Spleen (tissue), 11 donors: ENCODE measurements around the gene STX8. TPM values are rescaled to one million over a fixed set of nuclear protein-coding genes. Genes with fewer than 3 reads are reported as not detected.

Experiments
- DNase-seq: peaks from one replicate; pipeline ENCODE4 v3.0.0-alpha.2; 2020
- H3K27ac ChIP-seq, 8 donors: fragments of 200-600 bp; sonication (generic) in 7 of 8; 1 replicate in 4 of 8; 2 replicates in 4 of 8; pipeline versions ENCODE4 v1.5.0 to v1.8.0; 2016 to 2021; ENCODE audit warnings: inconsistent platforms in 4 of 8, mild to moderate bottlenecking in 4 of 8, moderate library complexity in 1 of 8
- H3K27me3 ChIP-seq, 7 donors: fragments of 200-600 bp; sonication (generic) in 6 of 7; replicated peaks in 1 of 7; 1 replicate in 4 of 7; 2 replicates in 3 of 7; pipeline versions ENCODE4 v1.5.0 to v1.8.0; 2016 to 2021; ENCODE audit warnings: inconsistent platforms in 3 of 7, mild to moderate bottlenecking in 1 of 7
- H3K36me3 ChIP-seq, 6 donors: fragments of 200-600 bp; sonication (generic) in 5 of 6; 1 replicate in 4 of 6; 2 replicates in 2 of 6; pipeline versions ENCODE4 v1.5.0 to v1.8.0; 2016 to 2021; ENCODE audit warnings: inconsistent platforms in 2 of 6
- H3K4me1 ChIP-seq, 6 donors: fragments of 200-600 bp; sonication (generic) in 5 of 6; 1 replicate in 3 of 6; 2 replicates in 3 of 6; pipeline versions ENCODE4 v1.5.0 to v1.8.0; 2016 to 2021; ENCODE audit warnings: inconsistent platforms in 3 of 6
- H3K4me3 ChIP-seq, 8 donors: fragments of 200-600 bp; sonication (generic) in 7 of 8; 1 replicate in 4 of 8; 2 replicates in 4 of 8; pipeline versions ENCODE4 v1.5.0 to v1.8.0; 2016 to 2021; ENCODE audit warnings: inconsistent platforms in 4 of 8, mild to moderate bottlenecking in 4 of 8, moderate library complexity in 2 of 8
- H3K9me3 ChIP-seq, 8 donors: fragments of 200-600 bp; sonication (generic) in 7 of 8; 1 replicate in 4 of 8; 2 replicates in 4 of 8; pipeline versions ENCODE4 v1.5.0 to v1.8.0; 2016 to 2021; ENCODE audit warnings: inconsistent platforms in 4 of 8
- CTCF ChIP-seq, 11 experiments: fragments of 200-600 bp in 7 of 11; fragments of 450-650 bp in 4 of 11; sonication (generic) in 4 of 11; IDR thresholded peaks in 8 of 11; conservative IDR thresholded peaks in 3 of 11; 1 replicate in 7 of 11; 2 replicates in 4 of 11; pipeline versions ENCODE4 v1.4.0 to v1.8.0; 2016 to 2021; ENCODE audit warnings: antibody characterized with exemption in 11 of 11, inconsistent platforms in 4 of 11, mild to moderate bottlenecking in 1 of 11
- POLR2A ChIP-seq, 3 donors: fragments of 450-650 bp; IDR thresholded peaks; one replicate each; pipeline ENCODE4 v1.5.1; 2017; ENCODE audit warnings: antibody characterized with exemption in 3 of 3, mild to moderate bottlenecking in 1 of 3
- POLR2AphosphoS5 ChIP-seq, 3 donors: sonication (generic); formaldehyde crosslinking; IDR thresholded peaks; one replicate each; pipeline ENCODE4 v1.5.1; 2017; ENCODE audit warnings: antibody characterized with exemption in 3 of 3
- WGBS, 5 donors: extraction: QIAGEN DNeasy Blood & Tissue Kit in 3 of 5; methylation state at CpG; one replicate each; pipeline versions ENCODE4 v1.1.5 to v1.1.7; 2013 to 2018; 5-methylcytosine and 5-hydroxymethylcytosine counted together
- intact Hi-C: fragments of 100-400 bp; cut with DNase I; formaldehyde crosslinking; loops from one replicate; pipeline ENCODE4 v1.15.0; 2023; ENCODE audit warnings: low total_unique reads
- polyA plus RNA-seq, 3 donors: library from polyadenylated mRNA; stranded (reverse); fragments of 200-250 nt; gene quantifications; one replicate each; pipeline ENCODE4 v1.2.1, GENCODE V29; 2013
- total RNA-seq, 7 donors: library from RNA; depleted of rRNA in 3 of 7; stranded (reverse); fragments of >200 nt in 3 of 7; fragmentation: NEBNext Ultra II Directional in 4 of 7; extraction: Animal tissue kit (Norgen Biotek cat#: 25700) in 4 of 7; gene quantifications; one replicate each; pipeline versions ENCODE4 v1.1.0 to v1.2.1, GENCODE V29; 2016 to 2021
- donor health status: healthy with polysubstance abuse.
- donor health status: DM: no; HTN: no; CAD: no; lungs with moderate emphysema.
- donor health status: DM: no; HTN: no; CAD: no.
- donor health status: Bipolar disorder and iron deficiency.
- donor health status: healthy.
- donor health status: DM: no; HTN: no; CAD: no.
- donor health status: DM: yes; HTN: yes; CAD: no.

STX8 gene
- total and polyA plus RNA-seq, 10 donors = 37.3 to 59.8 (median 48.9) TPM

- no peaks in the 10 kb centered on the region for H3K36me3 ChIP-seq
- TF ChIP-seq POLR2A (IDR thresholded peaks at IDR 0.05) (no peak), CTCF (IDR thresholded peaks at IDR 0.05 in 8 of 11, conservative IDR thresholded peaks at IDR 0.05 in 3 of 11) (no peak), POLR2AphosphoS5 (IDR thresholded peaks at IDR 0.05) (no peak)
- intact Hi-C loops = no loop called here
- H3K27ac ChIP-seq = no peak overlapping the region
- DNase-seq = peak; percentile 53
- no peaks in the 10 kb centered on the region for H3K9me3 ChIP-seq
- no peak overlapping the region for H3K4me3 ChIP-seq
- H3K27me3 ChIP-seq = peaks cover 0 to 13% (median 0%) of the 10 kb centered on the region in 7 donors
- H3K4me1 ChIP-seq = peaks cover 0 to 25% (median 5%) of the 10 kb centered on the region in 6 donors
- WGBS, 5 donors = 82 to 93% (median 91%) methylated on average over 14 of the region's 14 CpGs
Observed at GRCh38 chr17:9205520-9206409, 369.9 kb downstream of the STX8 start.

GRCh38 chr17:9204637-9205329, 370.8 kb downstream of the STX8 start:
- WGBS, 5 donors = 52 to 60% (median 57%) methylated on average over 5 of the region's 5 CpGs
- Histone ChIP-seq H3K27ac (no peak overlapping the region), H3K4me3 (no peak overlapping the region), H3K4me1 (peaks cover 0 to 29% (median 5%) of the 10 kb centered on the region in 6 donors), H3K9me3 (no peaks in the 10 kb centered on the region), H3K27me3 (peaks cover 0 to 13% (median 0%) of the 10 kb centered on the region in 7 donors), H3K36me3 (no peaks in the 10 kb centered on the region)
- no peak for DNase-seq
- intact Hi-C loops = no loop called here
- no peak for TF ChIP-seq POLR2A (IDR thresholded peaks at IDR 0.05)
- no peak for TF ChIP-seq POLR2AphosphoS5 (IDR thresholded peaks at IDR 0.05)
- TF ChIP-seq CTCF (IDR thresholded peaks at IDR 0.05 in 8 of 11, conservative IDR thresholded peaks at IDR 0.05 in 3 of 11) = no peak

DNA sequence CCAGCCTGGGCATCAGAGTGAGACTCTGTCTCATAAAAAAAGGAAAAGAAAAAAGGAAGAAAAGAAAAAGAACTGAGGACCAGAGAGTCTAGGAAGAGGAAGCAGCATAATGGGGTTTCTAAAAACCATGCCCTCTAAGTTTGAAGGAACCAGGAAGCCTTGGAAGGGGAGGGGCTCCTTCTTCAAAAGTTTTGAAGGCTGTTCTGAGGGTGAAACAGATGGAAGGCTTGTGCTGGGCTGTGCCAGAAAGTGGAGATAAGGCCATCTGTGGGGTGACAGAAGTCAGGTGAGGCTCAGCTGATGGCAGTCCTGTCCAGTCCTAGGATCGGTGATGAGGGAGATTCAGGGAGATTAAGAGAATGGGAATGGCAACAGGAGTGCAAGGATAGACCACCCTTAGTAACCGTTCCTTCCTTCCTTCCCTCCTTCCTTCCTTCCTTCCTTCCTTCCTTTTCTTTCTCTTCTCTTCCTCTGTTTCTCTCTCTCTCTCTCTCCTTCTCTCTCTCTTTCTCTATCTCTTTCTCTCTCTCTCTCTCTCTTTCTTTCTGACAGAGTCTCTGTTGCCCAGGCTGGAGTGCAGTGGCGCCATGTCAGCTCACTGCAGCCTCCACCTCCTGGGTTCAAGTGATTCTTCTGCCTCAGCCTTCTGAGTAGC, 371.7 kb downstream of the STX8 start:
- no peak overlapping the region for H3K27ac ChIP-seq
- DNase-seq = peak; percentile 2
- TF ChIP-seq POLR2AphosphoS5 (IDR thresholded peaks at IDR 0.05) (no peak), CTCF (IDR thresholded peaks at IDR 0.05 in 8 of 11, conservative IDR thresholded peaks at IDR 0.05 in 3 of 11) (no peak), POLR2A (IDR thresholded peaks at IDR 0.05) (no peak)
- H3K36me3 ChIP-seq = no peaks in the 10 kb centered on the region
- intact Hi-C loops = no loop called here
- 53 to 72% (median 69%) methylated on average over 3 of the region's 3 CpGs for WGBS, 5 donors
- no peak overlapping the region for H3K4me3 ChIP-seq
- peaks cover 0 to 13% (median 0%) of the 10 kb centered on the region in 7 donors for H3K27me3 ChIP-seq
- peaks cover 0 to 29% (median 5%) of the 10 kb centered on the region in 6 donors for H3K4me1 ChIP-seq
- H3K9me3 ChIP-seq = peaks cover 0 to 2% (median 0%) of the 10 kb centered on the region in 8 donors
